HL-60 (cell line): Measurements from ENCODE around the gene CAST.

Source experiments
- DNase-seq, 2 experiments: peaks; one replicate each; pipeline ENCODE4 v3.0.0-alpha.2; 2010 to 2020; ENCODE audit warnings: low read depth in 1 of 2, low spot score in 1 of 2
- H3K27ac ChIP-seq: fragments of 250-450 bp; sonication (Bioruptor Pico); replicated peaks from 2 replicates; pipeline ENCODE4 v1.5.1; 2020; ENCODE audit warnings: mild to moderate bottlenecking, moderate library complexity
- H3K27me3 ChIP-seq: fragments of 250-450 bp; sonication (Bioruptor Pico); 2 replicates; pipeline ENCODE4 v1.5.1; 2021; ENCODE audit warnings: mild to moderate bottlenecking, moderate library complexity; ENCODE audit not compliant: insufficient read depth, poor library complexity, severe bottlenecking
- H3K4me3 ChIP-seq: replicated peaks from 2 replicates; pipeline ENCODE4 v1.5.1; 2011; ENCODE audit warnings: mild to moderate bottlenecking, control low read depth, low read length; ENCODE audit not compliant: insufficient read depth
- GABPA ChIP-seq: IDR thresholded peaks from 2 replicates; pipeline ENCODE4 v1.6.1; 2012; ENCODE audit warnings: low read depth
- POLR2AphosphoS5 ChIP-seq: IDR thresholded peaks from 2 replicates; pipeline ENCODE4 v1.6.1; 2012; ENCODE audit warnings: low read depth
- REST ChIP-seq: IDR thresholded peaks from 2 replicates; pipeline ENCODE4 v1.6.1; 2012; ENCODE audit warnings: low read depth; ENCODE audit not compliant: insufficient replicate concordance
- SPI1 ChIP-seq: IDR thresholded peaks from 2 replicates; pipeline ENCODE4 v1.6.1; 2012; ENCODE audit warnings: low read depth, mild to moderate bottlenecking, borderline replicate concordance
- TF ChIP-seq, protein P1 (sequence below): IDR thresholded peaks from one replicate; pipeline ENCODE4 v1.5.1; 2011; ENCODE audit warnings: low read length, control low read depth, inconsistent platforms; ENCODE audit not compliant: insufficient read depth

The CAST gene

DNA sequence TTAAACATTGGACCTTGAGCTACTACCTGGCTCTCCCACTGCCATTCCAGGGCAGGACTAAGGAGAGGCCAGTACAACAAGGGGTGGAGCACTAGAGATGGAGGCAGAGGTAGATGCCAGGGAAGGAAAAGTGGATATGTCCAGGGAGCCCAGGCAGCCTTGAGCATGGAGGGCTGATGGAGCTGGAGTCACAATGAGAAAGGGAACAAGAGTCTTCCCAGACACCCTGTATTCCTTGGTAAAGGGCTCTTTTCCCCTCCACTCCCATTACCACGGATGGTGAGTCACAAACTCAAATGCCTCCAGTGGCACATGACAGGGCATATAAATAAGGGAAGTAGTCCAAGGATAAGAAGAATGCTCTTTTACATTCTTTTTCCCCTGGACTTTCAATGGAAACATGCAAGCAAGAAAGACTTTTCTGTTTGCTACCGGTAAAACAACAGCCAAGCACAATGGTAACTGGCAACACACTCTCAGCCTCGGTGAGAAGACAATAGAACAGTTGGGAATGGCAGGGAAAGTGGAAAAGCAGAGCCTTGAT is 128.9 kb downstream of the CAST start:
- no peak for TF ChIP-seq REST
- TF ChIP-seq, protein P1, sequence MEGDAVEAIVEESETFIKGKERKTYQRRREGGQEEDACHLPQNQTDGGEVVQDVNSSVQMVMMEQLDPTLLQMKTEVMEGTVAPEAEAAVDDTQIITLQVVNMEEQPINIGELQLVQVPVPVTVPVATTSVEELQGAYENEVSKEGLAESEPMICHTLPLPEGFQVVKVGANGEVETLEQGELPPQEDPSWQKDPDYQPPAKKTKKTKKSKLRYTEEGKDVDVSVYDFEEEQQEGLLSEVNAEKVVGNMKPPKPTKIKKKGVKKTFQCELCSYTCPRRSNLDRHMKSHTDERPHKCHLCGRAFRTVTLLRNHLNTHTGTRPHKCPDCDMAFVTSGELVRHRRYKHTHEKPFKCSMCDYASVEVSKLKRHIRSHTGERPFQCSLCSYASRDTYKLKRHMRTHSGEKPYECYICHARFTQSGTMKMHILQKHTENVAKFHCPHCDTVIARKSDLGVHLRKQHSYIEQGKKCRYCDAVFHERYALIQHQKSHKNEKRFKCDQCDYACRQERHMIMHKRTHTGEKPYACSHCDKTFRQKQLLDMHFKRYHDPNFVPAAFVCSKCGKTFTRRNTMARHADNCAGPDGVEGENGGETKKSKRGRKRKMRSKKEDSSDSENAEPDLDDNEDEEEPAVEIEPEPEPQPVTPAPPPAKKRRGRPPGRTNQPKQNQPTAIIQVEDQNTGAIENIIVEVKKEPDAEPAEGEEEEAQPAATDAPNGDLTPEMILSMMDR: no peak
- no peak for TF ChIP-seq SPI1
- no peak for TF ChIP-seq GABPA
- TF ChIP-seq POLR2AphosphoS5: no peak
- H3K4me3 ChIP-seq: no peak overlapping the region
- no peaks in the 10 kb centered on the region for H3K27me3 ChIP-seq
- peak in 1 of 2 experiments; percentile 1 for DNase-seq
- no peak overlapping the region for H3K27ac ChIP-seq

- TF ChIP-seq REST: no peak
- TF ChIP-seq POLR2AphosphoS5: no peak
- TF ChIP-seq GABPA: no peak
- TF ChIP-seq, protein P1: no peak
- TF ChIP-seq SPI1: no peak
- Histone ChIP-seq H3K4me3 (no peak overlapping the region), H3K27me3 (no peaks in the 10 kb centered on the region), H3K27ac (no peak overlapping the region)
- DNase-seq: no peak
These were observed 132.6 kb downstream of the CAST start for GRCh38 chr5:96794757-96795156.

GRCh38 chr5:96795626-96796025 is 133.4 kb downstream of the CAST start:
- Histone ChIP-seq H3K4me3 (no peak overlapping the region), H3K27ac (no peak overlapping the region), H3K27me3 (no peaks in the 10 kb centered on the region)
- no peak for DNase-seq
- TF ChIP-seq REST (no peak), POLR2AphosphoS5 (no peak), GABPA (no peak), SPI1 (no peak)
- TF ChIP-seq, protein P1: no peak
